Stimulated activated CD8-positive, alpha-beta memory T cell treated with anti-CD3 and anti-CD28 coated beads, Interleukin-2, amount 100 ng/mL, for 48 hours (primary cell): Measurements from ENCODE around the gene TBC1D2.
A peak's percentile ranks its signal among the peaks of the same experiment; 100 is the strongest.
"Not testable (repeated sequence)": the region's sequence is repeated elsewhere in the genome, so short reads cannot be mapped to it uniquely, and the experiment has no call there.

Source experiments
- DNase-seq, 2 donors: peaks; one replicate each; pipeline ENCODE4 v3.0.0-alpha.2; 2020; ENCODE audit warnings: low read depth in 2 of 2

TBC1D2 gene

GRCh38 chr9:98270284-98270683 lies 14.8 kb upstream of the TBC1D2 start:
- not testable (repeated sequence) for DNase-seq

GRCh38 chr9:98269652-98270051 lies 14.2 kb upstream of the TBC1D2 start:
- DNase-seq = not testable (repeated sequence)

DNA sequence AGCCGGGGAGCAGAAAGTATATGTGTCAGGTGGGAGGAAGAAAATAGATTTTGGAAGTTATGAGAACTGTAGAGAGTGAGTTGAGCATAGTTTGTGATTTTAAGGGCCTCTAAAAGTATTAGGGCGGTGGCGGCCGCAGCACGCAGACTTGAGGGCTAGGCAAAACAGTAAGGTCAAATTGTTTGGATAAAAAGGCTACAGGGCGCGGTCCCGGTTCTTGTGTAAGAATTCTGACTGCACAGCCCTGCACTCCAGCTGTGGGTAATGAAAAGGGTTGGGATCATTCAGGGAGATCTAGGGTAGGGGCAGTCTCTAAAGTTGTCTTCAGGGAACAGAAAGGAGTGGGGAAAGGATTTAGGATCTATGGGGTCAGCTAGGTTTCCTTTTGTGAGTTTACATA lies 12.1 kb upstream of the TBC1D2 start:
- not testable (repeated sequence) for DNase-seq

DNA sequence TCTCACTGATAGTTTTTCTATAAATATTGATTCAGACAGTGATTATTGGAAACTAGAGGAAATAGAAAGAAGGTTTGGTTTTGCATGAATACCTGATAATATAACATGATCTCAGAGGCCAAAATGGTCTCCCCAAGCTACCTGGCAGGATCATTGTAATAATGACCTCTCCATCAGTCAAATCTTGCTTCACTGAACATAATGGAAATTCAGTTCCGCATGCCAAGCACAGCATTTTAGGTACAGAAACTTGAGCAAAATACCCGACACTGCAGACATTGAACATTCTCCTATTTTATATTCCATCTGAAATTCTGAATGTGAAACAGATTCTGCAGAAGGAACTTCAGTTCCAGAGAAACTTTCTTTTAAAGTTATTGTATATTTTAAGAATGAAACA lies 9.1 kb upstream of the TBC1D2 start:
- no peak for DNase-seq

DNA sequence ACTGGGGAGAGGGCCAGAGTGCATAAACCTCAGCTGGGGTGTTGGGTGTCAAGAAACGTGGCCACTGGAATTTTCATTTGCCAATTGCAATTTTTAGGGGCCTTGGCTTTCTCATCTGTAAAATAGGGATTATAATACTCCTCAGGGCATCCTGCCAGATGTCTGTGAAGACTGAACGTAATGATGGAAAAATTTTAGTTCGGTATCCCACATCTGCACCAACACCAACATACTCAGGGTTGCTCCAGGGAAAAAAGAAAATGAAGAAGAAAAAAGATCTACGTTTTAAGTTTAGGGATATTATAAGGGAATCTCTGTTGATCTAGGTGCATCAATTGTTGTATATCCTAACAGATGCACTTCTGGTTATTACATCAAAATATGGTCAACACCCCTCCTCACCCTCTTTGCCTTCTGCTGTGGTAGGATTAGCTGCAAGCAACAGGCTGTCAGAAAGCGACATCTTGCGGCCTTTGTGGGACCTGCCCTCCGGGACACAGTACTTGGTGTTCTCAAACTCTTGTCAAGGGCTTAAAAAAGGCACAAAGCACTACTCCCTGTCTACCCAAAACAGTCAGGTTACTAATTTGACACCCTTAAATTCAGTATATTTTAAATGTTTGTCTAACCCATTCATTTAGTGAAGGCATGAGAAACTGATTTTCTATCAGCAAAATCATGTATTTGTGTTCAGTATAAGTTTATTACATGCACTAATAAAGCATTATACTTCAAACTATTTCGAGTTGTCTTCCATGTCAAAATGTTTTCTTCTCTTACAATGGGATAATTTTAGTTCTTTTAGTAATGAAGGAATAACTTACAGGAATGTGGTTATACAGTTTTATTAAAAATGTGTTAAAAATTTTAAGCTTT lies 8.3 kb upstream of the TBC1D2 start:
- DNase-seq = peak; percentile 55 to 74

GRCh38 chr9:98263080-98263479 lies 7.6 kb upstream of the TBC1D2 start:
- no peak for DNase-seq

DNA sequence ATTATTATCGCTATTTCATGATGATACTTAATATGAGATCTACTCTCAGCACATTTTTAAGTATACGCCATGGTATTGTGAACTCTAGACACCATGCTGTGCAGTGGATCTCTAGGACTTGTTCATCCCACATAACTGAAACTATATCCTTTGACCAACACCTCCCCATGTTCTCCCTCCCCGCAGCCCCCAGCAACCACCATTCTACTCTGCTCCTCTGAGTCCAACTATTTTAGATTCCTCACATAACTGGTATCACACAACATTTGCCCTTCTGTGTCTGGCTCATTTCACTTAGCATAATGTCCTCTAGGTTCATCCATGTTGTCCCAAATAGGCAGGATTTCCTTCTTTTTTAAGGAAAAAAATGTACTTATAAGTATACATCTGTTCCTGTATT lies 6.6 kb upstream of the TBC1D2 start:
- DNase-seq = no peak

DNA sequence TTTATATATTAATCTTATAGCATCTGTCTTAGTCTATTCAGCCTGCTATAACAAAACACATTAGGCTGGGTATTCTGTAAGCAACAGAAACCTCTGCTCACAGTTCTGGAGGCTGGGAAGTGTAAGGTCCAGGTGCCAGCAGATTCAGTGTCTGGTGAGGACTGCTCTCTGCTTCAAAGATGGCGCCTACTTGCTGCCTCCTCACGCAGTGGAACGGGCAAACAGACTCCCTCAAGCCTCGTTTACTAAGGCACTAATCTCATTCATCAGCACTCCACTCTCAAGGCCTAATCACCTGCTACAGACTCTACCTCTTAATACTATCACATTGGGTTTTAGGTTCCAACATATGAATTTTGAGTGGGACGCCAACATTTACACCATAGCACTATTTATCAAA lies 5.2 kb upstream of the TBC1D2 start:
- no peak for DNase-seq

DNA sequence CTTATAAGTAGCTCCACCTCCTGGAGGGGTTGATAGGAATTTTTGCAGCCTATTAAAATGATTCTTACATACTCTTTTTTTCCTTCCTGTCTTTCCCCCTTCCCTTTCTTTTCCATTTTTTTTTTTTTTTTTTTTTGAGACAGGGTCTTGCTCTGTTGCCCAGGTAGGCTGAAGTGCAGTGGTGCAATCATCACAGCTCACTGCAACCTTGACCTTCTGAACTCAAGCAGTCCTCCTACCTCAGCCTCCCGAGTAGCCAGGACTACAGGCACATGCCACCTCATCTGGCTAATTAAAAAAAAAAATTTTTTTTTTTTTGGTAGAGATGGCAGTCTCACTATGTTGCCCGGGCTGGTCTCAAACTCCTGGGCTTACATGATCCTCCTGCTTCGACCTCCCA lies 4.3 kb upstream of the TBC1D2 start:
- DNase-seq = no peak

GRCh38 chr9:98256756-98257155 lies 1.3 kb upstream of the TBC1D2 start:
- no peak for DNase-seq

GRCh38 chr9:98255061-98255577 lies 330 bp downstream of the TBC1D2 start:
- DNase-seq = no peak

- no peak for DNase-seq
Observed at GRCh38 chr9:98254228-98255060, 1.0 kb downstream of the TBC1D2 start.

DNA sequence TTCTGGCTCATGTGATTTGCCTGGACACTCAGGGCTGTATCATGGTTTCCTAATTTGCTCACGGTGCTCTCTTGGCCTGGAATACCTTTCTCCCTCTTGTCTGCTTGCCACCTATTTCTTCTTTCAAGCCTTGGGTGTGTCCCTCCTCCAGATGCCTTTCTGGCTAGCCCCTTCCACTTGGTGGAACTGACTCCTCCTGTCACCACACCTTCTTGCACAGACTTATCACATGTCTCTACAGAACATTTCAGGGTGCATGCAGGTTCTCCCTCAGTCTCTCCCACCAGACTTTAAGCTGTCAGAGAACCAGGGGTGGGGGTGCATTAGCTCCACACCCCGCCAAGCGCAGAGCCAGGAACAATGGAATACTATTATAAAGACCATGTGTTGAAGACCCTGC lies 1.9 kb downstream of the TBC1D2 start:
- DNase-seq = no peak

GRCh38 chr9:98251551-98251950 lies 3.9 kb downstream of the TBC1D2 start:
- no peak for DNase-seq

DNA sequence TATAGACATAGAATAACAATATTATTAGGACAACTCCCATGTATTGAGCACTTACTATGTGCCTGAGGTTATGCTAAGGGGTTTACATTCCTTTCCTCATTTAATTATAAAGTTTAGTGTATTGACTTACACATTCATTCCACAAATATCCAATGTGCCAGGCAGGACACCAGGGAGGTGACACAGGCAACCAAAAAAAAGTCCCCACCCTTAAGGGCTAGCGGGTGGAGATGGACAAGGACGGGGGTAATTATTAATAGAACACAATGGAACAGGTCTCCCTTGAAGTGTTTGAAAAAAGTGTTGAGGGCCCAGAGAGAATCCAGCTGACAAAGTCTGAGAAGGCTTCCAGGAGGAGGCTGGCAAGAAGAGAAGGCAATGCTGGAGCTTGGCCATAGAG lies 5.7 kb downstream of the TBC1D2 start:
- DNase-seq = no peak

DNA sequence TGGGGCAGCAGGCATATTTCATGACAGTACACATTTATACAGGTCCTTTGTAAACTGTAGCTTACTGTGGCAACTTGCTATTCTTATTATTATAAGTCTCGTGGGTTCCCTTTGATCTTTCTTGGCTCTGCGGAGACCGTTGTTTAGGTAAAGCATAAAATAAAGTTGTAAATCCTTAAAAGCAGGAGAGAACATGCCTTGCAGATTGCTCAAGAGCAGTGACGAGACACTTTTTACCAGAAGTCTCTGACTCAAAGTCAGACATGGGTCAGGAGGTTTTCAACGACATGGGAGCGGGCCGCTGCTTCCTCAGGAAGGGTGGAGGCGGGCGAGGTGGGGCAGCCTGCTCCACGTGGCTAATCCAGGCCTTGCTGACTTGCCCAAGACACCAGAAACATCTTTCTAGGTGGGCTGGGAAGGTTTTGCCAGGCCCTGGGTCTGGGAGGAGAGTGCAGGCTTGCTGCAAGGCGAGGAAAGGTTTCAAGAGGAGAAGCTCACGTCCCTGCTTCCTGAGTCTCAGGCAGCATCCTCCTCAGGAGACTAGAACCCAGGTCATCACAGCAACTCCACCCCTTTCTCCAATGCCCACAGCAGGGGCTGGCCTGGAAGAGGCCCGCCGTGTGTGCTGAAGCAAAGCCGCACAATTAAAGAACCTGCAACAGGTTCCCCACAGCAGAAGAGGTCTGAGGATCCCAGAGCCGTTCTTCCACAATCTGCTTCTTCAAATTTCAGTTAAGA lies 6.5 kb downstream of the TBC1D2 start:
- DNase-seq = no peak

DNA sequence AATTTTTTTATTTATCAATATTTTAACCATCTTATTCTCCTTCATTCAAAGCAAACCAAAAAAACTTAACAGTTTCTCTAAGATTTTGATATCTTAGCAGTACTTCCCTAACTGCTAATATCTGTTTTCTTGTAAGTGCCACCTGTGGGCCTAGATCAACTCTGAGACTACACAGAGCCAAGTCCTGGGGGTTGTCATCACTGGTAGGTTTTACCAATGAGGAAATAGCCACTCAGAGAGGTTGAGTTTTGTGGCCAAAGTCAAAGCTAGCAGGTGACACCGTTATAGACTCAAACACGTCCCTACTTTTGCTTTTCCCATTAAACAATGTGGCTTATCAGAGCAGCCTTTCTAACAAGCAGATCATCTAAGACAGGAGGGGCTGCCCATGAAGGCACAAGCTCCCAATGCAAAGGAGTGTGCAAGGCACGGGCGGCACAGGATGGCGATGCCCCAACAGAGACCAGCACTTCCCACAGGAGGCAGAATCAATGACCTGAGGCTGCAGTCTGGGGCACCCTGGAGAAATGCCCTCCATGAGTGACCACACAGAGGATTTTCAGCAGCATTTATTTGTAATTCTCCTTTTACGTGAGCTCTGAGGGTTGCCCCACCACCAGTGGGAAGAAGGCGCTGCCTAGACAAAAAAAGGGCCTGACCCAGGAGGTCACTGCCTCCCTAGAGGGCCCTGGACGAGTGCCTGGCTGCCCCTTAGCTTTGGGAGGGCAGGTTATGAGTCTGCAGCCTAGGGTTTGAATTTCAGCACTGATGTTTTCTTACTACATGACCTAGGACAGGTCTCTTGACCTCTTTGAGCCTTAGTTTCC lies 7.4 kb downstream of the TBC1D2 start:
- no peak for DNase-seq

- DNase-seq = no peak
Observed at GRCh38 chr9:98242426-98242825, 13.0 kb downstream of the TBC1D2 start.

- no peak for DNase-seq
Observed at GRCh38 chr9:98241357-98242300, 13.8 kb downstream of the TBC1D2 start.

GRCh38 chr9:98240475-98240874 lies 15.0 kb downstream of the TBC1D2 start:
- no peak for DNase-seq
